ENCODE measurements around the gene XYLT2.
"Not testable (repeated sequence)": the region's sequence is repeated elsewhere in the genome, so short reads cannot be mapped to it uniquely, and the experiment has no call there.

XYLT2 gene

GRCh38 chr17:50322271-50322670, 23.7 kb upstream of the XYLT2 start:
- DNase-seq: no peak

- DNase-seq: no peak
Observed at GRCh38 chr17:50323060-50323459, 22.9 kb upstream of the XYLT2 start.

DNA sequence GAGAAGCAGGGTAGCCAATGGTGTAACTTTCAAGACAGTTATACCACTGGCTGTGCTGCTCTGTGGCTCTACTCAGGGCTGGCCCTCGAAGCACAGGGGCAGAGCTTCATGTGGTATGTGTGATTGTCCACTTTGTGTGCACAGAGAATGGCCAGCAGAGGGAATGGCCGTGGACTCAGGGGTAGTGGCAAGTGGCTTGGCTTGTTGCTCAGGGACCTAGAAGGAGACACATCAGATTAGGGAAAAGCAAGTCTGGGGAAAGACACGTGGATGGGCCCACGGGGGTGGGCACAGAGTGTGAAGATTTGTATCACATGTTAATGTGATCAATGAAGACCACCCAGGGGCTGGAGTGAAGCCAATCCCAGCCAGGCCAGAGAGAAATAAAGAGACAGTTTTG, 20.0 kb upstream of the XYLT2 start:
- DNase-seq: no peak

DNA sequence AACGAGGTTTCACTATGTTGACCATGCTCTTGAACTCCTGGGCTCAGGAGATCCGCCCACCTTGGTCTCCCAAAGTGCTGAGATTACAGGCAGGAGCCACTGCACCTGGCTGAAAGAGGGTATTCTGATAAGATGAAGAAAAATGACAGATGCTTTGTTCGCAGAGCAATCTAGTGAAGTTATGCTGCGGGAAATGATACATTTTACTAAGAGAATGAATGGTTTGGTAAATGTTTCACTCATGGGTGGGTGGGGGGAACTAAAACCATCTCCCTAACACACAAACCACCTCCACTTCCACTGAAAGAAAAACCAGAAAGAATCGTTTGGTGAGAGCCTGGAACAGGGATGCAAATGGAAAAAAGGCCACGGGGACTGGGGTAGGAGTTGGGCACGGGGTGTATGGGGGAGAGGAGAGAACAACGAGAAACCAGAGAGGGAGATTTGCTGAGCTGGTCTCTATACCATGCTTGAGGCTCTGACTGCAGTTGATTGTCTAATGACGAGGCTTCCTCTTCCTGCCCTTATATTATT, 19.0 kb upstream of the XYLT2 start:
- no peak for DNase-seq

DNA sequence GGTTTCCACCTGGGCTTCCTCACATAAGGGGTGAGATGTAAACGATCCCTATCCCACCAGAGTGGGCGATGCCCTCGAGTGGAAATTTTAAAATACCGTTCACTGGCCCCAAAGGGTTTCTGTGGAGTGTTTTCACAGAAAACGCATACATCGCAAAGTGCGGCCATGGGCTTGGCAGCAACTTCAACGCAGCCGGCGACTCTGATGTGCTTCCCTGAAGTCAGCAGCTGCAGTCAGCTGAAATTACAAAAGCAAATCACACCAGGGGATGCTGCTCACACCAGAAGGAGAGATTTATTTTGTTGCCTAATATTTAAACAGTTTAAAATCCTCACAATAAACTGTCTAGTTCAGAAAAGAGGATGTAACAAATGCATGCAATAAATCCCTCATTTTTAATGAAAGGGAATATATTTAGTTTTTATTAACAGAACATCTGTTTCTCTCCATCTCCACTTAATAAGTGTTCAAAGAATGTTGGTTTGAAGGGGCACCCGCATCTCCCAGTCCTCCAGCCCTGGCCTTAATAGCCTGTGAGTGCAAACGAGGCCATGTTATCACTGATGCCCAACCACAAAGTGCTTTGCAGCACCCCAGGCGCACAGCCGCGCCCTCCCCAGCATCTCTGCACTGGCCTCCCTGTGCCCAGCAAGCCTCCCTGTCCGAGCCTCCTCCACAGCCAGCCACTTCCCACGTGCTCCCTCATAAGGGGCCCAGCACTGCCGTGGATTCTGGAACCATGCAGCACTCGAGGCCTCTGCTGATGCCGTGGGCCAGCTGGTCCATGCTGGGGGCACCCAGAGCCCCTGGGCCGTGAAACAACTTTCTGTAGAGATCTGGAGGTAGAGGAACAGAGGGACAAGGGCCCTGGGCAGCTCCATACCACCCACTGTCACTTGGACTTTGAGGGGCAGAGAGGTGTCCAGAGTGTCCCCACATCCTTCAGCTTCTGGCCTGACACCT, 17.3 kb upstream of the XYLT2 start:
- no peak for DNase-seq

- no peak for DNase-seq
Observed at GRCh38 chr17:50329716-50330115, 16.2 kb upstream of the XYLT2 start.

DNA sequence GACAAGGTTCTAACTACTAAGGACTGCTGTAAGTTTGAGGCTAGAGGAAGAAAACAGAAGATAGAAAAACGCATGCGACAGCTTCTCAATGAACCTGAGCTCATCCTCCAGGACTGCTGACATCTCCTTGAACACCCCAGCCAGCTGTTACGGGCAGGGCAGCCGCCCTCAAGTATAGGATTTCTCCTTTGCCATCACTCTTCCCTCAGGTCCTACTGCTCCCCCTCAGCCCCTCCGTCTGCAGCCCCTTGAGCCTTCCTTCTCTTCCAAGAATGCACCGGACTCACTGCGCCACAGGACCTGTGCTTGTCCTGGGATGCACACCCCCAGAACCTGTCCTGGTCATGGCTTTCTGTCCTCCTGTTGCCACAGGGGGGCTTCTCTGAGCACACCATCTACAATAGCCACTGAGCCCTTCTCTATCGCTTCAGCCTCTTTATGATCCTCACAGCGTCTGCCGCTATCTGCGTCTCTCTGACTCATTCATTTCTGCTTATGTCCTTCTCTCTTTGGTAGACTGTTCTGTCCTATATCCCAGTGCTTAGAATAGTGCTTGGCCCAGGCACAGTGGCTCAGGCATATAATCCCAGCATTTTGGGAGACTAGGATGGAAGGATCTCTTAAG, 15.7 kb upstream of the XYLT2 start:
- no peak for DNase-seq

DNA sequence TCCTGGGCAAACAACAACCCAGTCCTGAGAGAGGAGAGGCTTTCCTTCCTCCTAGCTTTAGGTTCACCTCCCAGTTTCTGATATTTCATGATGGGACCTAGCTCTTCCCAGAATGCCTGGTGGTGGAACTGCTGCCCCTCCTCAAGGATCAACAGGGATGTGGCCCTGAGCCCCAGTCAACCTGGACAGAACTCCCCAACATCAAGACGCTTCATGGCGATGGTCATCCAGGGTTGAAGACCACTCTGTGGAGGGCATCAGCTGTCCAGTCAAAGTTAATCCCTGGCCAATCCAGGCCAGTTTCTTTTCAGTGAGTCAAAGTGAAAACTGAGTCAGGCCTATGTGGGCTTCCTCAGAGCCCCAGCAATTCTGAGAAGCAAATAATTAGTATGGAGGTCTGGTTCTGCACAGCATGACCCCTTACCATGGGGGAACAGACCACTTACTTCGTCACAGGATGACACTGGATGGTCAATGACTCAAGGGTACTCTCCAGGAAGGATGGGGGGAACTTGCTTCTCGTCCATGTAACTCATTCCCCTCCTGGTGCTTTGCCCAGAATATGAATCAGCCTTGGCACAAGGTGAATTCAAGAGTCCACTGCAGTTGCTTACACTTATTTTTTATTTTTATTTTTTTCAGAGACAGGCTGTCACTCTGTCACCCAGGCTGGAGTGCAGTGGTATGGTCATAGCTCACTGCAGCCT, 14.7 kb upstream of the XYLT2 start:
- DNase-seq: no peak

DNA sequence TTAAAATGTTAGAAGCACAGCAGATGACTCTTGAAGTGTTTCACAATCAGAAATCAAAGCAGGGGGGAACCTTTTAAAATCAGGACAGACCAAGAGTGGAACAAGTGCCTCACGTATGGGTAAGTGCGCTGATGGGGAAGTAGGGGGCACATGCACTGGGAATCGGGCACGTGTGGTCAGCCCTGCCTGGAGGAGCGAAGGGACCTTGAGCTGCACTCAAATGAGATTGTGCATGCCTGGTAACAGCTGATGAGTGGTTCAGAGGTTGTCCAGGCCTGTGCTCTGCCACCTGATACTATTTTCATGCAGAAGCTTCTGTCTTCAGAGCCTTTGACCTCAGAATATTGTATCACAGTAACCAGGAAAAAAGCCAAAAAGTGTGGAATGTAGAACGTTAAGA, 13.7 kb upstream of the XYLT2 start:
- DNase-seq: no peak

- not testable (repeated sequence) for DNase-seq
Observed at GRCh38 chr17:50333291-50334057, 12.5 kb upstream of the XYLT2 start.

DNA sequence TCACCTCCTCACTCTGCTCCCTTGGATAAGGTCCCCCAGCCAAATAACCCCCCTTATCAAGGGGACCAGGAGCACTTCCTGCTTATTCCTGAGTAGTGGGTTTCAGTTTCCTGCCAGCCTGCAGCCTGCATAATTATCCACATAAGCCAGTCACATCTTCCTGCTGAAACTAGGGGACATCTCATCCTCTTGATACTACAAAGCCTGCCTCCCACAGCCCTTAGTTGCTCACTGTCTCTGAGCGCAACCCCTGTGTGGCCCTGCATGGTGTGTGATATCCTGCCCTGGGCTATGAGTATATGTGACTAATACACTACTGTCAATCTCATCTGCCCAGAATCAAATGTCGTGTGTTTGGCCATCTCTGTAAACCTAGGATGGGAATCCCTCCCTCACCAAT, 8.0 kb upstream of the XYLT2 start:
- no peak for DNase-seq

- DNase-seq: no peak
Observed at GRCh38 chr17:50338645-50339044, 7.3 kb upstream of the XYLT2 start.

DNA sequence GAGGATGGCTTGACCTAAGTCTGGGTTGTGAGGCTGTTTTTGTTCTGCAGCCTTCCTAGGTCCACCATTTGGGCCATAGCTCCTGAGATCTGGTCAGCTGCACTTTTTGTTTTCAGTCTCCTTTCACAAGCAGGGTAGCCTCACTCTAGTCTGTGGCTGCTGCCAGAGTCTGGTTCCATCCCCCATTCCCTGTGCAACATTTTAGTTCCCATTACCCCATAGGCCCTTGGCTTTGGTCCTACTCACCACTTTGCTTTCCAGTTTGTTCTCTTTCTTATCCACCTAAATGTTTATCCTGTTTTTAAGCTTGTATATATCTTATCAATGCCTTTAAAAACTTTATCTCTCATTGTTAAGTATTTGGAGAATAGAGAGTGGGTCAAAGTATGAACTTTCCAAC, 6.5 kb upstream of the XYLT2 start:
- no peak for DNase-seq

- no peak for DNase-seq
Observed at GRCh38 chr17:50344731-50345365, 1.1 kb upstream of the XYLT2 start.

DNA sequence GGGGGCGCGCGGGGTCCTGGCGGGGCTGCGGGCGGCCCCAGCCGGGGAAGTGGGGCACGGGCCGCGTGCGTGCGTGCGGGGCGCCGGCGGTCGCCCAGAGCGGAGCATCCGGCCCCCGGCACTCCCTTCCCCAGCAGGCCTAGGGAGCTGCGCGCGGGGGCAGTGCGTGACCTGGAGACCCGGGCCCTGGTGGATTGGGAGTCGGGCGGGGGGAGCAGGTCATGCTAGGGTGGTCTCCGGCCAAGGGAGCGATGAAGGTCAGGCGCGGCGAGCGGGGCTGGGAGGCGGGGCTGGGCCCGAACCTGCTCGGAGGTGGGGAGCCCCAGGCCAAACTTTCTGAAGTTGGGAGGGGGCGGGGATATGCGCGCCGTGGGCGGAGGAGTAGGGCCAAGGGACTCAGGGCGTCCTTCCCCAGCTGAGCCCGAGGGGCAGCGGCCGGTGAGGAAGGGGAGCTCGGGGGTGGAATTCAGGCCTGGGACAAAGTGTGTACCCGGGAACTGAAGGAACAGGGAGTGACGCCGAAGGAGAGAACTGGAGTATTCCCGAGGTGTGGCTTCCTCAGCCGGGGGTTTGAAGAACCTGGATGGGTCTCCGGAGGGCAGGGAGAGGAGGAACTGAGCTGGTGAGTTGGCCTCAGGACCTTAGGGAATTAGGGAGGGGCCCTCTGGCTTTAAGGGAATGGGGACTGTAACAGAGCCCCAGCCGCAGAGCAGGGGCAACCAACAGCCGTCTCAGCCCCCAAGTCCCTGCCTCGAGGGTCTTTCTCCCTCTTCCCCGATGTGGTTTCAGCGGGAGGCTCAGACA, 589 bp downstream of the XYLT2 start:
- peak; percentile 62 for DNase-seq

GRCh38 chr17:50347117-50347893, 1.4 kb downstream of the XYLT2 start:
- no peak for DNase-seq

DNA sequence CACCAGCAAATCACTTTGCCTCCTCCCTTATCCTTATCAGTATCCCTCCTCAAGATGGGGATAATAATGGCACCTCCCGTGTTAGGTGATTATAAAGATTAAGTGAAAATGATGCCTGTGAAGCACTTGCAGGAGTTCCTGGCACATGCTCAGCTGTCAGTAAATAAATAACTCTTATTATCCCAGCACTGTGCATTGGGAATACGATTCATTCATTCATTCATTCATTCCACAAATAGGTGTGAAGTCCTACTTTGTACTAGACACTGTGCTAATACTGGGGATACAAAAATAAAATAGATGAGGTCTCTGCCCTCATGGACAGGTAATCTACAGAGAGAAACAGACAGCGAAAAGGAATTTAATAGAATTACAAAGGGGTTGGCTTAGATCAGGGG, 2.0 kb downstream of the XYLT2 start:
- DNase-seq: no peak

GRCh38 chr17:50348522-50349242, 2.8 kb downstream of the XYLT2 start:
- no peak for DNase-seq

DNA sequence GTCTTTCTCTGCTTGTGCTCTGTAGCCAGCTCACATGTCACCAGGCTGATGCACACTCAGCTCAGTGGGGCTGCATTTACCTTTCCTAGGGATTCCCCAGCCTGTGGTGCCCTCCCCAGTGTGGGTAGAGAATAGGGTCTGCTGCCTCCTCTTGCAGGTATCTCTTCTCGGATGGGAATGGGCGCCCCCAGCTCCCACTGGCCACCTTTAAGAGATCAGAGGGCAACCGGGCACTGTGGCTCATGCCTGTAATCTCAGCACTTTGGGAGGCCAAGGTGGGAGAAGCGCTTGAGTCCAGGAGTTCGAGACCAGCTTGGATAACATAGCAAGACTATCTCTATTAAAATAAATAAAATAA, 3.3 kb downstream of the XYLT2 start:
- no peak for DNase-seq

DNA sequence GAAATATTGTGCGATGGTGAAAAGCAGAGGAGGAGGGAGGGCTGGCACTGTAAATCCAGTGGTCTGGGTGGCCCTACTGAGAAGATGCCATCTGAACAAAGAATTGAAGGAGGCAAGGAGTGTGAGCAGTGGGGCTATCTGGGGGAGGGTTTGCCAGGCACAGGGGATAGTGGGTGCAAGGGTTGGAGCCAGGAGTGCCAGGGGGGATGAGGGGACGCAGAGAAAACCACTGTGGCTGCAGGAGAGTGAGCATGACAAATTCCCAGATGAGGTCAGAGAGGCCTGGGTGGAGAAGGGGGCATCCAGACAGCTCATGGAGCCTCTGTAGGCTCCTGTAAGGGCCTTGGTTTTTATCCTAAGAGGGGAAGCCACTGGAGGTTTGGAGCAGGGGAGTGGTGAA, 4.8 kb downstream of the XYLT2 start:
- no peak for DNase-seq
